HG03442 (cell line): ENCODE data around the gene OR2S2.
"Not testable (repeated sequence)": the region's sequence is repeated elsewhere in the genome, so short reads cannot be mapped to it uniquely, and the experiment has no call there.

Source experiments
- ATAC-seq: cut with Tn5 transposase; IDR thresholded peaks from one replicate; pipeline ENCODE4 v1.9.1; 2021; ENCODE audit warnings: mild to moderate bottlenecking, moderate library complexity; ENCODE audit not compliant: unreplicated experiment

OR2S2 gene, protein sequence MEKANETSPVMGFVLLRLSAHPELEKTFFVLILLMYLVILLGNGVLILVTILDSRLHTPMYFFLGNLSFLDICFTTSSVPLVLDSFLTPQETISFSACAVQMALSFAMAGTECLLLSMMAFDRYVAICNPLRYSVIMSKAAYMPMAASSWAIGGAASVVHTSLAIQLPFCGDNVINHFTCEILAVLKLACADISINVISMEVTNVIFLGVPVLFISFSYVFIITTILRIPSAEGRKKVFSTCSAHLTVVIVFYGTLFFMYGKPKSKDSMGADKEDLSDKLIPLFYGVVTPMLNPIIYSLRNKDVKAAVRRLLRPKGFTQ

DNA sequence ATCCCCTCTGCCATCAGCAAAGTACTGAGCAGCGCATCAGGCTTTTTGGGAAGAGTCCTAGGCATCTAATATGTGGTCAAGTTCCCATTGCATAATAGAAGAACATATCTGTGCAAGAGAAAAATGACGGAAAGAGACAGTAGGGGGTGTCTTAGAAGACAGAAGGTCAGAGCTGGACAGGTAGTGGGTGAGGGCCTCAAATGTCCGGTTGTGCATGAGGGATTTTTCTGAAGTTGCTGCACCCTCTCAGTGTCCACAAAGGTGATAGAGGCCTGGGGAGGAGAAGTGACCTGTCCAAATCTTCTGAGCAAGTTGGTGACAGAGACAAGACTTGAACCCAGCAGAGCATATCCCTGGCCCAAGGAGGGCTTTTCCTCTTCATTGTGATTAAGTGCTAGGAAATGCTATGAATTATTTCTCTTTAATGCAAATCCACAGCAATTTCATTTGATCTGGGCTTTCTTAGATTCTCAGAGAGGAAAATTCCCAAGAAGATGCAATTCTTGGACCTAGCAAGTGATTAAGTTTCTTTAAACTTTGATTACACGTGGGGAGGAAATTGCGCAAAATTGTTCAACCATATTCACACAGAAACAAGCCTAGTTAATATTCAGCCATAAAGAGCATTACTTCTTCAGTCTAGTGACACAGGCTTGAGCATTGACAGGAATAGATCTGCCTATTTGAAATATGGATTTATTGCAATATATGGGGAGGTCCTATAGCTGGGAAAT, at the start of gene OR2S2:
OR2S2 (minus strand) TSS at position 51 of the 734 bp plus-strand sequence. CDS start 56 bp downstream, outside the sequence.
- ATAC-seq, result no peak

DNA sequence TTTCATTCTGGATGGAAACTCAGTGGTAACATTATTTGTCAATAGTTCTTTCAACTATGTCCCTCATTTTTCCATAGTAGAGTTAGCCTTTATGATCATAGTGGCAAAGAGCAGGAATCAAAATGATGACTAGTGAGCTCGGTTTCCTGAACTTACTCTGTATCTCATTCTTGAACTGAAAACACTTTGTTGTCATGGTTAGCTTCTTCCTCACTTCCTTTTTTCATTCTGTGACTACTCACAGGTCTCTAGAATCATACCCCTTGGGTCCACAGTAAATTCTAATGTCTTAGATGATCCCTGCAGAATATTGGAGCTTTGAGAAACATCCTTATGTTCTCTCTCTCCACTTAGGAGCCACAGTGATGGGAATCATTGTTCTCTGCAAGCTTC, 49.4 kb upstream of the OR2S2 start:
- ATAC-seq, result no peak

DNA sequence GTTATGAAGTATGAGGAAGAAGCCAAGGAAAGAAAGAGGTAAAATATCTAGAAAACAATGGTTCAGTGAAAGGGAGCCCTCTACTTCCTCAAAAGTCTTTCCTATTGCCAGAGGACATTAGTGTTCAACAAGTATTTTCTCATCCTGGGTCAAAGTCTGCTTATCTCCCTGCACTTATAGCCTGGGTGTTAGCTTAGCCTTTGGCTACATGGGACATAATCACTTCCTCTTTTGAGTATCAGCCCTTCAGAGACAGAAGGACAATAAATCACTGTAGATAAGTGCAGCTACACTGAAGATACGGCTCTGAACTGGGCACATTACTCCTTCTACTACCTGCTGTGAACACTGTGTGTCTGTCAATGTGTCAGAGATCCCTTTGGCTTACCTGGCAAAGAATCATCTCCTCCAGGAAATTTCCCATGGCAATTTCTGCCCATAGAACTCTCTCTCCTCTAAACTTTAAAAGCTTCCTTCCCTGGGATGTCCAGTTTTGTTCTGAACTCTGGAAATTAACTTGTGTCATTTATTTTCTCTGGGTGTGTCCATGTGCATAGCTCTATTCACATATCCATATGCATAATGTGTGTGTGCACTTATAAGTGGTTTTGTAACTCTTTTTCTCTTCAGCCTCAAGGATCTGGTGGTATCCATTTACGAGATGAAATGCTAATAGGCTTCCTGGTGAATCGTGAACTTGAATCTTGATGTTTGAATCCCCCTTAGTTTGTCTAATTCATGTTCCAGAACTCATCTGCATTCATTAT, 48.8 kb upstream of the OR2S2 start:
- ATAC-seq, result no peak

DNA sequence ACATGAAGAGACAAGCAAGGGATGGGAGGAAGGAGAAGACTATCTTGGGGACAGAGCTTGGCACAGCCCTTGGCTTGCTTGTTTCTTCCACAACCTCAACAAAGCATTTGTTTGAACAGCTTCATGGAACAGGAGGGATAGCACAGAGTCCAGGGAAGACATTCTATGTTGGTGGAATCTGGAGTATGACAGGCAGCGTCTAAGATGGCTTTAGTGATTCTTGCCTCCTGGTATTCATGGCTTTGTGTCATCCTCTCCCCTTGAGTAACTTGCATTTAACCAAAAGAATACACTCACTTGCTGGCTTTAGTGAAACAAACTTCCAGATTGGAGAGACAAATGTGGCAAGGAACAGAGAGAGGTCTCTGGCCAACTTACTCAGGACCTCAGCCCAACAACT, 47.9 kb upstream of the OR2S2 start:
- ATAC-seq, result no peak

DNA sequence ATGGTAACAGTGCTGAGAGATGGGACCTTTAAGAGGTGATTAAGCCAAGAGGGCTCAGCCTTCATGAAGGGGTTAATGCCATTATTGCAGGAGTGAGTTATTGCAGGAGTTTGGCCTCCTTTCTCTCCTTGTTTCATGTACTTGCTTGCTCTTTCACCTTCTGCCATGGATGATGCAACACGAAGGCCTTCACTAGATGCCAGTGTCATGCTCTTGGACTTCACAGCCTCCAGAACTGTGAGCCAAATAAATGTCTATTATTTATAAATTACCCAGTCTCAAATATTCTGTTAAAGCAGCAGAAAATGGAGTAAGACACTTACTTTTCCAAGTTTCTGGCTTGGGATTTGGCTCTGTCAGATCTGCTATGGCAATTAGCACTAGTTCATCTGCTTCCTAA, 40.4 kb upstream of the OR2S2 start:
- ATAC-seq, result no peak

DNA sequence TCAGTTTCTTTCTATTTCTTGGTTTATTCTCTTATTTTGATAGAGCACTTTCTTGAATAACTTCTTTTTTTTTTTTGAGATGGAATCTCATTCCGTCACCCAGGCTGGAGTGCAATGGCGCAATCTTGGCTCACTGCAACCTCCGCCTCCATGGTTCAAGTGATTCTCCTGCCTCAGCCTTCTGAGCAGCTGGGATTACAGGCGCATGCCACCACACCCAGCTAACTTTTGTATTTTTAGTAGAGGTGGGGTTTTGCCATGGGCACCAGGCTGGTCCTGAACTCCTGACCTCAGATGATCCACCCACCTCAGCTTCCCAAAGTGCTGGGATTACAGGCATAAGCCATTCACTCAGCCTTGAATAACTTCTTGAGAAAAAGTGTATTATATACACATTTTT, 39.1 kb upstream of the OR2S2 start:
- ATAC-seq, result not testable (repeated sequence)

DNA sequence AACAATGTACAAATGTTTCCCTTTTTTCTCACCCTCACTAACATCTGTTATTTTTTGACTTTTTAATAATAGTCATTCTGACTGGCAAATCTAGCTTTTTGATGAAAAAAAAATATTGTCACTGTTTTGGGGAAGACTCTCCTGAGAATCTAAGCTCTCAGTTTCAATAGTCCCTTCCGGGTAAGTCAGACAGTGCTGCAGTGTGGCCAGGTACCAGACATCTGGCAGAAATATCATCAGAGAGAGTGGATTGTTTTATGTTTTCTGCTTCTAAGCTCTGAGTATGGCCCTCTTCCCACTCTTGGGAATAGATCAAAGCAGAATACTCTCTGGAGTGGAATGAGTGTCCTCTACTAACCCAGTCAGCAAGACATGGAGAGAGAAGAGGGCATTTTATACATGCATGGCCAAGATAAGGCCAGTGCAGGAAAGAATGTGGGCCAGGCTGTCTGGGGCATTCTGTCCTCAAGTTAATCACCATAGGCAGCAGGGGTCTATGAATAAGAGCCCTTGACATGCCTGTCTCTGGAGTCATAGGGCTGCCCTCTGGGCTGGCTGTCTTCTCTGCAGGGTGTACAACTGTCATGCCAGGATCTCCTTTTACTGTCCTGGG, 38.5 kb upstream of the OR2S2 start:
- no peak for ATAC-seq

DNA sequence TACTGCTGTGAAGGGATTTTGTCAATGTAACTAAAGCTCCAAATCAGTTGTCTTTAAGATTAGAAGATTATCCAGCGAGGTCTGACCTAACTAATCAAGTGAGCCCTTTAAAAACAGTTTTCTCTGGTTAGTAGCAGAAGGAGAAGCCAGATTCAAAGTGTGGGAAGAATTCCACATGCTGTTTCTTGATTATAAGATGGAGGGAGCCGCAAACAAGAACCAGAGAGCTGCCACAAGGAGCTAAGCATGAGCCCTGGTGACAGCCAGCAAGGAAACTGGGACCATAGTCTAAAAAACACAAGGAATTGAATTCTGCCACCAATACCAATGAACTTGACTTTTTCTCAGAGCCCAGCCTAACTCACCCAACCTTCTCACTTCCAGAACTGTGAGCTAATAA, 37.0 kb upstream of the OR2S2 start:
- no peak for ATAC-seq

DNA sequence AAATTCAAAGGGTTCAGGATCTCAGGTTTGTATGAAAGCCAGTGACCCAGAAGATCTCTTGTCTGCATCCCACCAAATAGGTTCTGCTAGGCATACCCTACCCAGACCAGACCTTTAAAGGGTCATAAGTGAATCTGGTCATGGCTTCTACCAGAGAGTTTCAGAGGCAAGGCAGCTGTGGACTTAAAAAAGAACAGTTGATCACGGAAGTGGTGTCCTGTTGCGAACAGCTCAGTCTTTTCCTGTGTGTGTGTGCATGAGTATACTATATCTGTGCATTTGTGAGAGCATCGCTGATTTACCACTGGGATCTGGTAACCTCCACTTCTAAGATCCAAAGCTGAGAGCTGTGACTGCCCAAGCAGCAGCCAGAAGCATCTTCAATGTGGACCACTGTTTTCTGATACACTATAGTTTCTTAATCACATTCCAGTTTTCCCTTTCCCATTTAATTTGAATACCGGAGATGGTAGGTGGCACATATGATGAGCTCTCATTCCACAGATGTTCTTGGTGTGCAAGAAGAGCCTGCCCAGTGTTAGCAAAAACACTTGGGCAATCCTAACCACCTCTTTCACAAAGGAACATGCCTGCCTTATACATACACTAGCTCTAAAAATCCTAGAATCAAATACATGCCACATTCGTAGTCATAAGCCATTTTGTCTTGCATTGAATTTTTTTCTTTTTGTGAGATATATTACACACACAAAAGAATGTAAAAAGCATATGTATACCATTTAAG, 36.2 kb upstream of the OR2S2 start:
- no peak for ATAC-seq

DNA sequence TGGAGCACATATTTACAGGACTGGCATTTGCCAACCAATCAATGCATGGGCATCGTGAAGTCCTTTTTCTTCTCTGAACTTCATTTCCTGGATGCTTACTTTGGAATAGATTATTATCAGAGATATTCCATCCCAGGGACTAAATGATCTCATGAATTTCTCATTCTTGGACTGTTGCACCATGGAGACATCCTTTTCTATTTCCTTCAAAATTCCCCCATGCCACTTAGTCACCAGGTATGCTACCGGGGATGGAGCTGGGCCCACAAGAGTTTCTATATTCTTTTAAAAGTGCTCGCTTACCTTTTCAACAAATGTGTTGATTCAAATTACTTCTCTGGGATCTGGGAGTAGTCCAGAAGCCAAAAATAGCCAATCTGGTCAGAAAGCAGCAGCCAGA, 35.2 kb upstream of the OR2S2 start:
- not testable (repeated sequence) for ATAC-seq

DNA sequence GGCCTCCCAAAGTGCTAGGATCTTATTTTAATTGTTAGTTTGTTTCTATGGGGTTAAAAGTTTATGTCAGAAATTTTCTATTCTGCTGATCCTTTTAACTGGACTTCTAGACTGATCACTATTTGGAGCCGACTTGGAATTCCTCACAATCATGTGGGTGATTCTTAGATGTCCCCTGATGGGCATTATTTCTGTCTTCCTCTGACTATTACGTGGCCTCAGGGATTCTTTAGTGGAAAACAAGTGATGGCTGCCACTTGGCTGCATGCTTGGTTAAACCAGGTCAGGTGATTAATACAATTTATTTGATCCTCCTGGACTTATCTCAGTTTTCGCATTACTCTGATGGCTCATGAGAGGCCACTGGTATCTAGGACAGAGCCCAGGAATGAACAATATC, 32.2 kb upstream of the OR2S2 start:
- ATAC-seq, result no peak

DNA sequence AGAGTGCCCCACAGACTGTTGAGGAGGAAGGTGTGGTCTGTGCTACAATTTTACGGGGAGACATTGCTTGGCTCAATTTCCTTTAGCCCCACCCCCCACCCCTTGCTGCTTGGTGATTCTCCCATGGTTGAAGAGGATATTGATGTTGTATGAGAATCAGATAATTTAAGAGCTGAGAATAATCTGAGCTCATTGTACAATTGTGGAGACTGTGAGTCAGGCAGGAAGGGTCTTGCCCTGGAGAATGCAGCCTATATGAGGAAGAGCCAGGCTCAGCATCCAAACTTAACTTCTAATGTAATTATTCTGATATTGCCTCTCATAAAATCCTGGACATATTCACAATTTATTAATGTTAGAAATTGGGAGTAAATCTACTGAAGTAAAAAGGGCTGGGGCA, 26.1 kb upstream of the OR2S2 start:
- ATAC-seq, result no peak

DNA sequence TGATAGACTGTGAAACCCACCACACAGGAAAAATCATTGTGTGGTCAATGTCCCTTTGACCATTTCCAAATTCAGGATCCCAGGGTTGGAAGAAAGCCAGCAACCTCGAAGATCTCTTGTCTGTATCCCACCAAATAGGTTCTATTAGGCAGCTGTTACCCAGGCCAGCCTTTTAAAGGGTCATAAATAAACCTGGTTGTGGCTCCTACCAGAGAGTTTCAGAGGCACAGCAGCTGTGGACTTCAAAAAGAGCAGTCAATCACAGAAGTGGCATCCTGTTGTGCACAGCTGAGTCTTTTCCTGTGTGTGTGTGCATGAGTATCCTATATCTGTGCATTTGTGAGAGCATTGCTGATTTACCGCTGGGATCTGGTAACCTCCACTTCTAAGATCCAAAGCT, 23.7 kb upstream of the OR2S2 start:
- no peak for ATAC-seq

DNA sequence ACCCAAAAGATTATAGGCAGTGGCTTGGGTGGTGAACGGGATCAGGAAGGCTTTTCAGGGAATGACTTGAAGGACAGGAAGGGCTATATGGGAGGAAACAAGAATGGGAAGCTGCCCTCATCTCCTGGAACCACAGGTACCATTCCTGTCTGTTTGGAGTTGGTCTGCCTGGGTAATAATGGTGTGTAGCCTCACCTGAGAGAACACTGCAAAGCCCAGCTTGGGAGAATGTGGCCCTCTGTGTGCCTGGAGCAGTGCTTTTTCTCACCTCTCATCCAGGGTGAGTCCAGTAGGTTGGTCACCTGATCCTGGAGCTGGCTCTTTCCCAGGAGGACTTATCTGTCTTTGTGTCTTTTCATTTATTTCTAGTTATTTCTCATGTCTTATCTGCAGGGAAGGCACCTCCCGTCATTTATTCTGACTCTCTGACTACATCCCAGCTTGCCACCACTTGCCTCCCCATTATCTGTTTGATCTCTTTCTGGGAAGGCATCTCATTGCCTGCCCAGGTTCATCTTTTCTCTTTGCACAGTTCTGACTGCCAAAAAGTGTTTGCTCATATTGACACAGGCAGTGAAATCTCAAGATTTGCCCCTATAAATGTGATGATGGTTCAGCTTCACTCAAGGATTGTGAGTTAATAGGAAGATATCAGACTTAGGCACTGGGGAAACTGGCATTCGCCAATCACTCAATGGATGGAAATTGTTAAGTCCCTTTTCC, 22.5 kb upstream of the OR2S2 start:
- ATAC-seq, result no peak

DNA sequence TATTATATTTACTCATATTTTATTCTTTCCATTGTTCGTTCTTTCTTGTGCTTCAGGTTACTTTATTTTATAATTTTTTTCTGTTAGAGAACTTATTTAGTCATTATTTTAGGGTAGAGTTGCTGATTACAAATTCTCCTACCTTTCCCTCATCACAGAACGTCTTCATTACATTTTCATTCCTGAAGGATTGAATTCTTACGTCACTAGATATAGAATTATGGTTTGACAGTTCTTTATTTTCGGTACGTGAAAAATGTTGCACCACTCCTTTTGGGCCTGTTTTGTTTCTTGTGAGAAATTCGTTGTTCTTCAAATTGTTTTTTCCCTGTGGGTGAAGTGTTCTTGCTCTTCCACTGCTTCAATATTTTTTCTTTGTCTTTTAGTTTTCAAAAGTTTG, 20.8 kb upstream of the OR2S2 start:
- no peak for ATAC-seq

DNA sequence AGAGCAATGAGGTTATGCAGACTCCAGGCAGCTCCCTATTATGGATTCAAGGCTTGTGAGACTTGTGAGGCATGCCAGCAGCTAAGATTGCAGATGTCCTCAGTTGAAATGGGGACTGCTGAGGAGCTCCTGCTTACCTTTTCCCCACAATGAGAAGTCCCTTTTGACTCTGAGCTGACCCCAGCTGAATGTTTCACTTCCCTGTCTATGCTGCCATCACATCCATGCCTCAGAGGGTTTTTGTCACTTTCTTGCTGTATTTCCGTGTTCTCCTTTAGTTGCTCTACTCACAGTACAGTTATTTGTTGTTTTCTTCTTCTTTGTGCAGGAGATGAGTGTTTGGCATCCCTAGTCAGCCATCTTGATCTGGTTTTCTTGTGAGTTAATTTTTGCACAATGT, 18.8 kb upstream of the OR2S2 start:
- no peak for ATAC-seq

DNA sequence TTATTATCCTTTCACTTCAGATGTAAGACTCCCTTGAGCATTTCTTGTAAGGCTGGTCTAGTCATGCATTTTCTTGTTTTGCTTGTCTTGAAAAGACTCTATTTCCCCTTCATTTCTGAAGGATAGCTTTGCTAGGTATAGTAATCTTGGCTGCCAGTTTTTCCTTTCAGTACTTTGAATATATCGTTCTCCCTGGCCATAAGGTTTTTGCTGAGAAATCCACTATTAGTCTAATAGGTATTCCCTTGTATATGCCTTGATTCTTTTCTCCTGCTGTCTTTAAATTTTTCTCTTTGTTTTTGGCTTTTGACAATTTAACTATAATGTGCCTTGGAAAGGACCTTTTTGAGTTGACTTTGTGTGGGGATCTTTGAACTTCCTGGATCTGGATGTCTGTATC, 16.8 kb upstream of the OR2S2 start:
- no peak for ATAC-seq

DNA sequence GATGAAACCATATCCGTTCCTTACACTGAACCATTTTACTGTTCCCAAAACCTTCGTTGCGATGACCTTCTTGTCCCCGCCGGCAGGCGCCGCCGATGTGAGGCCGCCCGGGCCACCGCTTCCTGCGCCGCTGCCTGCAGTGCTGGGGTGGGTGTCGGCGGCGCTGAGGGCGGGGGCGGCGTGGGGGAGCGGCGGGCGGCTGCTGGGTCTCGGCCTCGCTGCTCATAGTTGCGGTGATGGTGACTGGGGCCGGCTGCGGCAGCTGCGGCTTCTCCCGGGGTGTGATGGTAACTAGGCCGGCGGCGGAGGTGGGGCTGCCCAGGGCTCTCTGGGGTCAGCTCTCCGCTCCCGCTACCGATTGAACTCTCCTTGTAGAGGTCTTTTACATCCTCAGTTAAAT, 14.1 kb upstream of the OR2S2 start:
- ATAC-seq, result no peak

DNA sequence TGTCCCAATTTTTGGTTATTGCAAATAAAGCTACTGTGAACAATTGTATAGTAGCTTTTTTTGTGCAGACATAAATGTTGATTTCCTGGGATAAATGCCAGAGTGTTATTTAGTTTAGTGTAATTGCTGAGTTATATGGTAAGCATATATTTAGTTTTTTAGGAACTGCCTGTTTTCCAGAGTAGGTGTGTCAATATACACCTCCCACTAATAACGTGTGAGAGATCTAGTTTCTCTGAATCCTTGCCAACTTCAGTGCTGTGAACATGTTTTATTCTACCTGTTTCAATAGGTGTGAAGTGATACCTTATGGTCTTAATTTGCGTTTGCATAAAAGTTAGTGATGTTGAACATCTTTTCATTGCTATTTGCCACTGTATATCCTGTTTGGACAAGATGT, 9.1 kb upstream of the OR2S2 start:
- ATAC-seq, result no peak

DNA sequence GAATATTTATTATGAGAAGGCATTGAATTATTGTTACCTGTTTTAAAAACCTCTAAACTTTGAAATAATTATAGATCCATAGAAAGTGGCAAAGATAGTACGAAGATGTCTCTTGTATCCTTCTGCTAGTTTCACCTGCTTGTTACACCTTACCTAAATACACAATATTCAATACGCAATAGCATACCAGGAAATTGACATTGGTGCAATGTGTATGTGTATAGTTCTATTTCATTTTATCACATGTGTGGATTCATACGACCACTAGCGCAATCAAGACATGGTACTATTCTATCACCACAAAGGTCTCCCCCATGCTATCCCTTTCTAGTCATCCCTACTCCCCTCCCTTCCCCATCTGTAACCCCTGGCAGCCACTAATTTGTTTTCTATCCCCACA, 8.5 kb upstream of the OR2S2 start:
- ATAC-seq, result no peak
